Measurements from ENCODE around the gene ARF6. TPM values are rescaled to one million over a fixed set of nuclear protein-coding genes. Genes with fewer than 3 reads are reported as not detected.

ARF6 gene
- total RNA-seq, 2 experiments from 2014 or later: 198 to 199 TPM

Other genes with a start within 250 kb of the ARF6 start
- gene POLE2, start 204.9 kb upstream of the ARF6 start, total RNA-seq: 10 to 100 TPM; 24.1 to 24.9 TPM
- gene KLHDC1, start 200.0 kb upstream of the ARF6 start, total RNA-seq: 1 to 10 TPM; 2.4 to 2.6 TPM
- gene KLHDC2, start 124.9 kb upstream of the ARF6 start, total RNA-seq: 10 to 100 TPM; 34.3 to 34.7 TPM
- gene NEMF, start 40.3 kb upstream of the ARF6 start, total RNA-seq: 10 to 100 TPM; 64.7 to 73.3 TPM
- 1 to 10 TPM; 7.5 to 9.5 TPM for gene VCPKMT, start 223.5 kb downstream of the ARF6 start, total RNA-seq

All from activated CD4-positive, alpha-beta memory T cell treated with anti-CD3 and anti-CD28 coated beads, Interleukin-2, amount 10 ng/mL, durations not matched to agents 7 days and 5 days (primary cell).